HG03342 (cell line): Measurements from ENCODE around the gene TRIM62.

ENCODE experiments used
- ATAC-seq: cut with Tn5 transposase; IDR thresholded peaks from one replicate; pipeline ENCODE4 v1.9.1; 2021; ENCODE audit warnings: mild to moderate bottlenecking, moderate library complexity; ENCODE audit not compliant: unreplicated experiment

Gene TRIM62

GRCh38 chr1:33181921-33182341 is at the start of gene TRIM62:
TRIM62 (minus strand) TSS chr1:33182043; CDS start chr1:33181432, 611 bp downstream.
- peak; percentile 43 for ATAC-seq

GRCh38 chr1:33231166-33231565 is 49.3 kb upstream of the TRIM62 start:
- no peak for ATAC-seq

GRCh38 chr1:33228935-33229487 is 47.2 kb upstream of the TRIM62 start:
- no peak for ATAC-seq

GRCh38 chr1:33225586-33225985 is 43.7 kb upstream of the TRIM62 start:
- ATAC-seq = no peak

- ATAC-seq = no peak
Measured at GRCh38 chr1:33224166-33224707, 42.4 kb upstream of the TRIM62 start.

GRCh38 chr1:33222381-33222780 is 40.5 kb upstream of the TRIM62 start:
- ATAC-seq = no peak

- no peak for ATAC-seq
Measured at GRCh38 chr1:33221385-33221758, 39.5 kb upstream of the TRIM62 start.

- ATAC-seq = no peak
Measured at GRCh38 chr1:33220676-33221384, 39.0 kb upstream of the TRIM62 start.

- ATAC-seq = no peak
Measured at GRCh38 chr1:33219886-33220661, 38.2 kb upstream of the TRIM62 start.

GRCh38 chr1:33211972-33212371 is 30.1 kb upstream of the TRIM62 start:
- ATAC-seq = no peak

- ATAC-seq = no peak
Measured at GRCh38 chr1:33206340-33206739, 24.5 kb upstream of the TRIM62 start.

- ATAC-seq = no peak
Measured at GRCh38 chr1:33195556-33195955, 13.7 kb upstream of the TRIM62 start.

- no peak for ATAC-seq
Measured at GRCh38 chr1:33191731-33192275, 10.0 kb upstream of the TRIM62 start.

- ATAC-seq = no peak
Measured at GRCh38 chr1:33190701-33191100, 8.9 kb upstream of the TRIM62 start.

- no peak for ATAC-seq
Measured at GRCh38 chr1:33188572-33189275, 6.9 kb upstream of the TRIM62 start.

- ATAC-seq = no peak
Measured at GRCh38 chr1:33186936-33187335, 5.1 kb upstream of the TRIM62 start.

- no peak for ATAC-seq
Measured at GRCh38 chr1:33185541-33185940, 3.7 kb upstream of the TRIM62 start.

GRCh38 chr1:33183306-33183705 is 1.5 kb upstream of the TRIM62 start:
- ATAC-seq = no peak

GRCh38 chr1:33182896-33183295 is 1.1 kb upstream of the TRIM62 start:
- no peak for ATAC-seq

GRCh38 chr1:33182401-33182841 is 578 bp upstream of the TRIM62 start:
- ATAC-seq = no peak
